Psoas muscle (tissue), 8 donors: ENCODE data around the gene IQCH. TPM values are rescaled to one million over a fixed set of nuclear protein-coding genes. Genes with fewer than 3 reads are reported as not detected.

Experiments
- ATAC-seq, 4 donors: fragments of 200-7000 bp; cut with Tn5 transposase; one replicate each; pipeline ENCODE4 v1.9.1; 2020; ENCODE audit warnings: moderate library complexity in 3 of 4, mild to moderate bottlenecking in 2 of 4
- DNase-seq, 2 donors: peaks; one replicate each; pipeline ENCODE4 v3.0.0-alpha.2; 2020
- H3K27ac ChIP-seq: fragments of 200-600 bp; one replicate; pipeline ENCODE4 v1.8.0; 2022
- H3K27me3 ChIP-seq, 3 donors: fragments of 200-600 bp in 1 of 3; one replicate each; pipeline versions ENCODE4 v1.6.1 to v1.8.0; 2013 to 2022; ENCODE audit warnings: low read length in 2 of 3, mild to moderate bottlenecking in 2 of 3, moderate library complexity in 1 of 3; ENCODE audit not compliant: insufficient read depth in 3 of 3
- H3K36me3 ChIP-seq, 2 donors: fragments of 200-600 bp in 1 of 2; one replicate each; pipeline versions ENCODE4 v1.6.1 to v1.8.0; 2013 to 2022; ENCODE audit warnings: low read depth in 1 of 2, mild to moderate bottlenecking in 1 of 2, moderate library complexity in 1 of 2; ENCODE audit not compliant: insufficient read depth in 1 of 2
- H3K4me1 ChIP-seq: fragments of 200-600 bp; one replicate; pipeline ENCODE4 v1.8.0; 2022
- H3K4me3 ChIP-seq: fragments of 200-600 bp; one replicate; pipeline ENCODE4 v1.8.0; 2022; ENCODE audit warnings: mild to moderate bottlenecking
- H3K9me3 ChIP-seq: fragments of 200-600 bp; one replicate; pipeline ENCODE4 v1.8.0; 2022
- CTCF ChIP-seq: fragments of 200-600 bp; IDR thresholded peaks from one replicate; pipeline ENCODE4 v1.8.0; 2022; ENCODE audit warnings: antibody characterized with exemption
- WGBS, 3 donors: extraction: QIAGEN DNeasy Blood & Tissue Kit; methylation state at CpG; one replicate each; pipeline versions ENCODE4 v1.1.6 to v1.1.7; 2013; 5-methylcytosine and 5-hydroxymethylcytosine counted together
- intact Hi-C, 2 donors: fragments of 100-400 bp; cut with DNase I; formaldehyde crosslinking; loops; one replicate each; pipeline versions ENCODE4 v1.11.0 to v1.14.2; 2022
- polyA plus RNA-seq, 3 donors: library from polyadenylated mRNA; stranded (reverse); fragments of 200-250 nt; gene quantifications; one replicate each; pipeline ENCODE4 v1.2.3, GENCODE V29; 2013
- total RNA-seq, 4 donors: library from RNA; stranded (reverse); fragmentation: NEBNext Ultra II Directional in 2 of 4; extraction: Animal tissue kit (Norgen Biotek cat#: 25700) in 2 of 4; gene quantifications; one replicate each; pipeline versions ENCODE4 v1.2.1 to v1.2.4, GENCODE V29; 2021 to 2023
- donor health status: healthy with polysubstance abuse.
- donor health status: DM: no; HTN: no; CAD: no; lungs with moderate emphysema.
- donor health status: Bipolar disorder and iron deficiency.
- donor health status: healthy.
- donor health status: DM: yes; HTN: yes; CAD: no.
- donor health status: DM: no; HTN: no; CAD: no.
- donor health status: DM: no; HTN: no; CAD: no.
- donor health status: DM: yes; HTN: yes; CAD: no.

The IQCH gene
- total and polyA plus RNA-seq, 7 donors = 0.27 to 1.0 (median 0.60) TPM

DNA sequence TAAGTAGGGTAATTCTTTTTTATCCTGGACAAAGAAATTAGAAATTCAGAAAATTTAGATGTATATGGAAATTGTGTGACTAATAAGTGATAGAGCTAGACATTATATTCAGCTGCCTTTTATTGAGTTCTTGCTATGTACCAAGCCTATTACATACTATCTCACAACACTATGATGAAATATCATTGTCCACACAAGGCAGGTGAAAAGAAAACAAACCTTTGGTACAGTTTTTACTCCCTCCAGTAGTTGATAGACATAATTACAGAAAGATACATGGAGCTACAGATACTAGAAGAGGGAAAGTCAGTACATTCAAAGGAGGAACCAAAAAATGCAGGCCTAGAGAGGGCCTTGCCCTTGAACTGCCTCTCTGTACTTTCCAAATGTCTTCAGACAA, 4.8 kb downstream of the IQCH start:
- DNase-seq (no peak), ATAC-seq (no peak)
- no peaks in the 10 kb centered on the region for H3K9me3 ChIP-seq
- intact Hi-C loops = loop anchor here in 1 of 2 donors (10.0 kb wide), 1 partner anchor 195 kb away; the partner anchor contains the start of gene SMAD3
- H3K4me3 ChIP-seq = no peak overlapping the region
- no peak overlapping the region for H3K27ac ChIP-seq
- no peak for TF ChIP-seq CTCF
- peaks cover 5% of the 10 kb centered on the region for H3K4me1 ChIP-seq
- no peaks in the 10 kb centered on the region for H3K36me3 ChIP-seq
- no peaks in the 10 kb centered on the region for H3K27me3 ChIP-seq

DNA sequence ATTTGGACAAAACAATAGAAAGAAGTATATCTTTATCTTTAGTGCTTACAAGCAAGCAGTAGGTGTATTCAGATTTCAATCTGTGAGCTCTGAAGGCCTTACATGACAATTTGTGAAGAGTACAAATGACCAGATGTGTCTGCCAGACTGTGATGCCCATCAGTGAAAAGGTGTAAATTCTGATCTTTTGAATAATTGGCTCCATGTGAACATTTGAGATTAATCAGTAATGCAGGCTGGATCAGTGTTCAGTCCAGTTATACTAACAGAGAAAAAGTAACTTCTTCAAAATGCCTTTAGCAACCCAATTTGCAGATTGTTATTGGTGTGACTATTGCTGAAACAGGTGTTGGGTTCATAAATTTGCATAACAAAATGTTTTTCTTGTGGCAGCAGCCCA, 5.2 kb downstream of the IQCH start:
- ATAC-seq (no peak), DNase-seq (no peak)
- Histone ChIP-seq H3K36me3 (no peaks in the 10 kb centered on the region), H3K4me1 (peaks cover 5% of the 10 kb centered on the region), H3K9me3 (no peaks in the 10 kb centered on the region), H3K27me3 (no peaks in the 10 kb centered on the region), H3K27ac (no peak overlapping the region), H3K4me3 (no peak overlapping the region)
- no peak for TF ChIP-seq CTCF
- intact Hi-C loops = loop anchor here in 1 of 2 donors (10.0 kb wide), 1 partner anchor 195 kb away; the partner anchor contains the start of gene SMAD3

DNA sequence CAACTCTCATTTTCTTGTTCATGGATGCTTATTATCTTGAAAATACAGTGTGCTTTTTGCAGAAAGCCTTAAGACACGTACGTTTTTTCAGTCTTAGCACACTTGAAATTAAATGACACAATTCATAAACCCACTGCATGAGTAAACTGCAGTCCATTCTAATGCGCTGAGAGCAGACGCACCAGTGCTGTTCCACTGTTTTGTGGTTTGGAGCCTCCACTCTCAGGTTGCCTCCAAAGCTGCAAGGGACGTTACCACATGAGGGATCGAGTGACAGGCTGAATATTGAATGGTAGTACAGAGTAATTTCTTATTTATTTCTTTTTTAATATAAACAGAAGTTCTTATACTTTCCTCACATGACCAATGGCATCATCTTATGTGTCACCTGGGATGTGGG, 12.3 kb downstream of the IQCH start:
- no peaks in the 10 kb centered on the region for H3K27me3 ChIP-seq
- no peak for TF ChIP-seq CTCF
- H3K27ac ChIP-seq = no peak overlapping the region
- intact Hi-C loops = no loop called here
- ATAC-seq (no peak), DNase-seq (no peak)
- no peak overlapping the region for H3K4me3 ChIP-seq
- no peaks in the 10 kb centered on the region for H3K36me3 ChIP-seq
- H3K9me3 ChIP-seq = no peaks in the 10 kb centered on the region
- 82 to 86% (median 82%) methylated on average over 6 of the region's 6 CpGs for WGBS, 3 donors
- H3K4me1 ChIP-seq = no peaks in the 10 kb centered on the region

- intact Hi-C loops = no loop called here
- no peak overlapping the region for H3K4me3 ChIP-seq
- no peaks in the 10 kb centered on the region for H3K36me3 ChIP-seq
- H3K9me3 ChIP-seq = no peaks in the 10 kb centered on the region
- DNase-seq = no peak
- no peak for ATAC-seq
- 42 to 56% (median 53%) methylated on average over 3 of the region's 3 CpGs for WGBS, 3 donors
- H3K4me1 ChIP-seq = no peaks in the 10 kb centered on the region
- no peaks in the 10 kb centered on the region for H3K27me3 ChIP-seq
- no peak overlapping the region for H3K27ac ChIP-seq
- TF ChIP-seq CTCF = no peak
These were observed 12.9 kb downstream of the IQCH start for GRCh38 chr15:67267440-67267839.
